ENCODE data around the gene SBSN.

SBSN gene

GRCh38 chr19:35529241-35530218 lies 1.4 kb upstream of the SBSN start:
- H3K36me3 Mint-ChIP-seq: no peaks in the 10 kb centered on the region
- H3K9me3 Mint-ChIP-seq: no peaks in the 10 kb centered on the region
- no peak overlapping the region for H3K27ac Mint-ChIP-seq
- H3K27me3 Mint-ChIP-seq: peaks cover 78% of the 10 kb centered on the region
- no peak overlapping the region for H3K4me3 Mint-ChIP-seq
- ATAC-seq: no peak
- peaks cover 16% of the 10 kb centered on the region for H3K4me1 Mint-ChIP-seq

GRCh38 chr19:35525873-35526272 lies 2.2 kb downstream of the SBSN start:
- ATAC-seq: no peak
- no peaks in the 10 kb centered on the region for H3K4me1 Mint-ChIP-seq
- H3K36me3 Mint-ChIP-seq: no peaks in the 10 kb centered on the region
- H3K9me3 Mint-ChIP-seq: no peaks in the 10 kb centered on the region
- no peak overlapping the region for H3K27ac Mint-ChIP-seq
- H3K4me3 Mint-ChIP-seq: no peak overlapping the region
- H3K27me3 Mint-ChIP-seq: peaks cover 76% of the 10 kb centered on the region

GRCh38 chr19:35524181-35524837 lies 3.8 kb downstream of the SBSN start:
- ATAC-seq: no peak
- H3K4me3 Mint-ChIP-seq: no peak overlapping the region
- H3K27ac Mint-ChIP-seq: no peak overlapping the region
- peaks cover 69% of the 10 kb centered on the region for H3K27me3 Mint-ChIP-seq
- H3K9me3 Mint-ChIP-seq: no peaks in the 10 kb centered on the region
- no peaks in the 10 kb centered on the region for H3K36me3 Mint-ChIP-seq
- H3K4me1 Mint-ChIP-seq: no peaks in the 10 kb centered on the region

GRCh38 chr19:35522745-35523327 lies 5.3 kb downstream of the SBSN start:
- no peaks in the 10 kb centered on the region for H3K4me1 Mint-ChIP-seq
- no peaks in the 10 kb centered on the region for H3K9me3 Mint-ChIP-seq
- H3K27ac Mint-ChIP-seq: no peak overlapping the region
- H3K27me3 Mint-ChIP-seq: peaks cover 61% of the 10 kb centered on the region
- no peak for ATAC-seq
- no peak overlapping the region for H3K4me3 Mint-ChIP-seq
- no peaks in the 10 kb centered on the region for H3K36me3 Mint-ChIP-seq

GRCh38 chr19:35521124-35521743 lies 6.9 kb downstream of the SBSN start:
- Mint-ChIP-seq H3K9me3 (no peaks in the 10 kb centered on the region), H3K27ac (no peak overlapping the region), H3K4me1 (no peaks in the 10 kb centered on the region), H3K27me3 (peaks cover 55% of the 10 kb centered on the region), H3K4me3 (no peak overlapping the region), H3K36me3 (no peaks in the 10 kb centered on the region)
- ATAC-seq: no peak

GRCh38 chr19:35519291-35519690 lies 8.8 kb downstream of the SBSN start:
- Mint-ChIP-seq H3K36me3 (no peaks in the 10 kb centered on the region), H3K4me3 (no peak overlapping the region), H3K27me3 (peaks cover 57% of the 10 kb centered on the region), H3K4me1 (no peaks in the 10 kb centered on the region), H3K9me3 (no peaks in the 10 kb centered on the region), H3K27ac (no peak overlapping the region)
- ATAC-seq: no peak

GRCh38 chr19:35518313-35518712 lies 9.8 kb downstream of the SBSN start:
- Mint-ChIP-seq H3K4me1 (no peaks in the 10 kb centered on the region), H3K36me3 (no peaks in the 10 kb centered on the region), H3K4me3 (no peak overlapping the region), H3K27me3 (peaks cover 57% of the 10 kb centered on the region), H3K27ac (no peak overlapping the region), H3K9me3 (no peaks in the 10 kb centered on the region)
- no peak for ATAC-seq

- H3K4me3 Mint-ChIP-seq: no peak overlapping the region
- H3K9me3 Mint-ChIP-seq: no peaks in the 10 kb centered on the region
- H3K27ac Mint-ChIP-seq: no peak overlapping the region
- ATAC-seq: no peak
- H3K36me3 Mint-ChIP-seq: no peaks in the 10 kb centered on the region
- H3K4me1 Mint-ChIP-seq: no peaks in the 10 kb centered on the region
- H3K27me3 Mint-ChIP-seq: peaks cover 60% of the 10 kb centered on the region
These were observed 10.8 kb downstream of the SBSN start for GRCh38 chr19:35517342-35517741.

- Mint-ChIP-seq H3K9me3 (no peaks in the 10 kb centered on the region), H3K36me3 (no peaks in the 10 kb centered on the region), H3K4me3 (no peak overlapping the region), H3K27ac (no peak overlapping the region), H3K4me1 (no peaks in the 10 kb centered on the region), H3K27me3 (peaks cover 70% of the 10 kb centered on the region)
- ATAC-seq: no peak
These were observed 11.8 kb downstream of the SBSN start for GRCh38 chr19:35516310-35516709.

- Mint-ChIP-seq H3K36me3 (no peaks in the 10 kb centered on the region), H3K4me1 (peaks cover 12% of the 10 kb centered on the region), H3K27ac (no peak overlapping the region), H3K27me3 (peaks cover 76% of the 10 kb centered on the region), H3K9me3 (no peaks in the 10 kb centered on the region), H3K4me3 (no peak overlapping the region)
- ATAC-seq: no peak
These were observed 13.8 kb downstream of the SBSN start for GRCh38 chr19:35514282-35514809.

GRCh38 chr19:35513628-35514281 lies 14.4 kb downstream of the SBSN start, which contains the start of gene DMKN:
Gene DMKN, minus strand, starts transcription at chr19:35513649. Its CDS starts 174 bp downstream, at chr19:35513475.
- peaks cover 70% of the 10 kb centered on the region for H3K27me3 Mint-ChIP-seq
- no peak for ATAC-seq
- H3K4me3 Mint-ChIP-seq: no peak within 1 kb of the TSS
- no peak within 1 kb of the TSS for H3K27ac Mint-ChIP-seq
- no peaks in the 10 kb centered on the region for H3K9me3 Mint-ChIP-seq
- H3K36me3 Mint-ChIP-seq: no peaks in the 10 kb centered on the region
- H3K4me1 Mint-ChIP-seq: peaks cover 17% of the 10 kb centered on the region

- Mint-ChIP-seq H3K4me1 (peaks cover 17% of the 10 kb centered on the region), H3K36me3 (no peaks in the 10 kb centered on the region), H3K27me3 (peaks cover 73% of the 10 kb centered on the region), H3K9me3 (no peaks in the 10 kb centered on the region), H3K4me3 (no peak overlapping the region), H3K27ac (no peak overlapping the region)
- no peak for ATAC-seq
These were observed 15.1 kb downstream of the SBSN start for GRCh38 chr19:35512831-35513627.

GRCh38 chr19:35511337-35511736 lies 16.8 kb downstream of the SBSN start:
- Mint-ChIP-seq H3K27ac (no peak overlapping the region), H3K4me3 (no peak overlapping the region), H3K9me3 (no peaks in the 10 kb centered on the region), H3K27me3 (peaks cover 75% of the 10 kb centered on the region), H3K4me1 (peaks cover 17% of the 10 kb centered on the region), H3K36me3 (no peaks in the 10 kb centered on the region)
- no peak for ATAC-seq

- H3K27me3 Mint-ChIP-seq: peaks cover 70% of the 10 kb centered on the region
- H3K4me3 Mint-ChIP-seq: peak overlapping the region; percentile 77
- no peak for ATAC-seq
- H3K27ac Mint-ChIP-seq: peak overlapping the region; percentile 63
- H3K9me3 Mint-ChIP-seq: no peaks in the 10 kb centered on the region
- no peaks in the 10 kb centered on the region for H3K36me3 Mint-ChIP-seq
- peaks cover 17% of the 10 kb centered on the region for H3K4me1 Mint-ChIP-seq
These were observed 17.5 kb downstream of the SBSN start for GRCh38 chr19:35510626-35510964.

Data from stimulated activated memory B cell treated with anti-CD40 and anti-IgM and Interleukin-4, amounts not matched to agents 10 μg/mL and 1 μg/mL and 100 μg/mL, for 72 hours (primary cell).